Measurements from ENCODE around the gene ANKRD22.

The ANKRD22 gene

GRCh38 chr10:88851706-88852105 lies at the start of gene ANKRD22:
ANKRD22 (minus strand) TSS chr10:88851844; CDS start chr10:88851607, 237 bp downstream.
- peak; percentile 57 for FAIRE-seq

GRCh38 chr10:88899886-88900285 lies 48.2 kb upstream of the ANKRD22 start:
- no peak for DNase-seq (ENCODE audit: low spot score)
- no peak for FAIRE-seq

More at GRCh38 chr10:88851706-88852105, at the start of gene ANKRD22:
- DNase-seq (ENCODE audit: low spot score): peak; percentile 41

- DNase-seq (ENCODE audit: low spot score) (no peak), FAIRE-seq (no peak)
These were observed 47.1 kb upstream of the ANKRD22 start for GRCh38 chr10:88898727-88899126.

- peak; percentile 82 for DNase-seq (ENCODE audit: low spot score)
These were observed 45.6 kb upstream of the ANKRD22 start for GRCh38 chr10:88896994-88897853.

GRCh38 chr10:88896372-88896993 lies 44.8 kb upstream of the ANKRD22 start:
- DNase-seq (ENCODE audit: low spot score) (peak; percentile 35), FAIRE-seq (no peak)

More at GRCh38 chr10:88896994-88897853, 45.6 kb upstream of the ANKRD22 start:
- FAIRE-seq: peak; percentile 95

- FAIRE-seq: peak; percentile 66
These were observed 43.6 kb upstream of the ANKRD22 start for GRCh38 chr10:88895250-88895649.

GRCh38 chr10:88893611-88894010 lies 42.0 kb upstream of the ANKRD22 start:
- no peak for FAIRE-seq
- no peak for DNase-seq (ENCODE audit: low spot score)

More at GRCh38 chr10:88895250-88895649, 43.6 kb upstream of the ANKRD22 start:
- no peak for DNase-seq (ENCODE audit: low spot score)

GRCh38 chr10:88892222-88892967 lies 40.8 kb upstream of the ANKRD22 start:
- peak; percentile 78 for FAIRE-seq
- peak; percentile 30 for DNase-seq (ENCODE audit: low spot score)

- DNase-seq (ENCODE audit: low spot score) (no peak), FAIRE-seq (no peak)
These were observed 39.2 kb upstream of the ANKRD22 start for GRCh38 chr10:88890681-88891381.

GRCh38 chr10:88889559-88890337 lies 38.1 kb upstream of the ANKRD22 start:
- DNase-seq (ENCODE audit: low spot score) (no peak), FAIRE-seq (peak; percentile 4)

GRCh38 chr10:88888810-88889445 lies 37.3 kb upstream of the ANKRD22 start:
- no peak for FAIRE-seq
- no peak for DNase-seq (ENCODE audit: low spot score)

- no peak for FAIRE-seq
- no peak for DNase-seq (ENCODE audit: low spot score)
These were observed 34.9 kb upstream of the ANKRD22 start for GRCh38 chr10:88886557-88886956.

GRCh38 chr10:88883448-88883809 lies 31.8 kb upstream of the ANKRD22 start:
- FAIRE-seq: no peak

GRCh38 chr10:88882646-88883447 lies 31.2 kb upstream of the ANKRD22 start:
- peak; percentile 95 for FAIRE-seq

More at GRCh38 chr10:88883448-88883809, 31.8 kb upstream of the ANKRD22 start:
- DNase-seq (ENCODE audit: low spot score): no peak

GRCh38 chr10:88881922-88882645 lies 30.4 kb upstream of the ANKRD22 start:
- DNase-seq (ENCODE audit: low spot score) (no peak), FAIRE-seq (no peak)

More at GRCh38 chr10:88882646-88883447, 31.2 kb upstream of the ANKRD22 start:
- peak; percentile 82 for DNase-seq (ENCODE audit: low spot score)

- DNase-seq (ENCODE audit: low spot score) (no peak), FAIRE-seq (no peak)
These were observed 29.7 kb upstream of the ANKRD22 start for GRCh38 chr10:88881320-88881719.

- FAIRE-seq: no peak
- peak; percentile 73 for DNase-seq (ENCODE audit: low spot score)
These were observed 28.8 kb upstream of the ANKRD22 start for GRCh38 chr10:88880282-88881076.
